Measurements from ENCODE around the gene TSPAN2. TPM values are rescaled to one million over a fixed set of nuclear protein-coding genes. Genes with fewer than 3 reads are reported as not detected.

The TSPAN2 gene
- total and polyA plus RNA-seq, 9 of the 15 experiments (the other 6 are each of a cell fraction or from before 2014, with no cell fraction given): not detected

GRCh38 chr1:115063228-115063901 lies 25.9 kb downstream of the TSPAN2 start (continued):
- TF ChIP-seq ELK1 (CRISPR knock-in tag; IDR thresholded peaks at IDR 0.05): no peak
- TF ChIP-seq HNRNPUL1 (IDR thresholded peaks at IDR 0.05; ENCODE audit: low read length): no peak

- Histone ChIP-seq H4K20me1 (replicated peaks; ENCODE audit: control insufficient read depth, insufficient read depth, low read length) (no peaks in the 10 kb centered on the region; the same call in 1 of the 2 replicates), H3K9me3 (replicated peaks; ENCODE audit: control insufficient read depth, insufficient read depth, low read depth, low read length) (no peaks in the 10 kb centered on the region), H3K27ac (ENCODE audit: extremely low read depth, low read depth, low read length) (no peak overlapping the region), H3K9me1 (ENCODE audit: control insufficient read depth, insufficient read depth, low read length) (no peaks in the 10 kb centered on the region), H2AFZ (ENCODE audit: low read depth, low read length) (no peak overlapping the region), H3K4me3 (no peak overlapping the region), H3K27me3 (ENCODE audit: control insufficient read depth in 2 of 2, insufficient read depth in 2 of 2, low read length in 2 of 2) (0 out of 5 replicates have a peak, but pooled peaks cover 0 to 5% of the 10 kb centered on the region in 2 experiments), H3K9ac (ENCODE audit: insufficient read depth in 1 of 2, low read depth in 2 of 2, low read length in 2 of 2) (no peak overlapping the region), H3K4me2 (ENCODE audit: insufficient read depth, low read length) (no peak overlapping the region), H3K4me1 (replicated peaks in 1 of 2; ENCODE audit: control insufficient read depth in 2 of 2, insufficient read depth in 2 of 2, low read length in 2 of 2) (no peaks in the 10 kb centered on the region), H3K79me2 (ENCODE audit: control insufficient read depth, insufficient read depth, low read length) (no peaks in the 10 kb centered on the region), H3K36me3 (ENCODE audit: control insufficient read depth, insufficient read depth, low read length) (no peaks in the 10 kb centered on the region)
- FAIRE-seq (no peak), DNase-seq (ENCODE audit: extremely low read depth in 1 of 4, low spot score in 3 of 4) (no peak), ATAC-seq (no peak)
- intact Hi-C loops (cut with micrococcal nuclease) (no loop called here), in situ Hi-C loops (cut with MboI) (loop anchor here (25.0 kb wide), 1 partner anchor 1075 kb away; the partner anchor contains the start of gene OLFML3)
- CTCF ChIA-PET (ENCODE audit: low intra/inter-chr PET ratio): no interaction called here
- under 1% methylated on average over 7 of the region's 7 CpGs for WGBS (ENCODE audit: insufficient coverage, low coverage, missing lambda C conversion rate)
- no TSS peak for BruUV-seq (replicated peaks)
- POLR2A ChIA-PET: no interaction called here
- TF ChIP-seq KLF6 (CRISPR knock-in tag; IDR thresholded peaks at IDR 0.05; ENCODE audit: borderline replicate concordance): no peak
- TF ChIP-seq POLR2H (tag; IDR thresholded peaks at IDR 0.05; ENCODE audit: low read depth): no peak
- no peak for TF ChIP-seq NFE2 (IDR thresholded peaks at IDR 0.05; ENCODE audit: low read depth)
- TF ChIP-seq ZBTB11 (CRISPR knock-in tag; IDR thresholded peaks at IDR 0.05): no peak
- TF ChIP-seq ARNT (IDR thresholded peaks at IDR 0.05): no peak
- no peak for TF ChIP-seq CBFB (CRISPR knock-in tag; IDR thresholded peaks at IDR 0.05)
- TF ChIP-seq NEUROD1 (IDR thresholded peaks at IDR 0.05; ENCODE audit: borderline replicate concordance, low read depth, low read length, partially characterized antibody): no peak
- no peak for TF ChIP-seq KLF16 (IDR thresholded peaks at IDR 0.05)
- TF ChIP-seq PREB (CRISPR knock-in tag; IDR thresholded peaks at IDR 0.05): no peak
- TF ChIP-seq NBN (IDR thresholded peaks at IDR 0.05; ENCODE audit: low read depth): no peak
- no peak for TF ChIP-seq ZNF444 (CRISPR knock-in tag; IDR thresholded peaks at IDR 0.05)
- TF ChIP-seq MAFF (IDR thresholded peaks at IDR 0.05; ENCODE audit: low read length): no peak
These were observed 26.7 kb downstream of the TSPAN2 start for GRCh38 chr1:115062542-115063004.

Measured in K562 (cell line).